GM12872 (cell line): Measurements from ENCODE around the gene ERG28.

ENCODE experiments used
- TF ChIP-seq, protein P1 (sequence below): IDR thresholded peaks from 3 replicates; pipeline ENCODE4 v1.5.1; 2011; ENCODE audit warnings: low read depth, mild to moderate bottlenecking, low read length, moderate library complexity; ENCODE audit not compliant: insufficient read depth

Gene ERG28

GRCh38 chr14:75657331-75657730, 3.3 kb downstream of the ERG28 start:
- TF ChIP-seq, protein P1, sequence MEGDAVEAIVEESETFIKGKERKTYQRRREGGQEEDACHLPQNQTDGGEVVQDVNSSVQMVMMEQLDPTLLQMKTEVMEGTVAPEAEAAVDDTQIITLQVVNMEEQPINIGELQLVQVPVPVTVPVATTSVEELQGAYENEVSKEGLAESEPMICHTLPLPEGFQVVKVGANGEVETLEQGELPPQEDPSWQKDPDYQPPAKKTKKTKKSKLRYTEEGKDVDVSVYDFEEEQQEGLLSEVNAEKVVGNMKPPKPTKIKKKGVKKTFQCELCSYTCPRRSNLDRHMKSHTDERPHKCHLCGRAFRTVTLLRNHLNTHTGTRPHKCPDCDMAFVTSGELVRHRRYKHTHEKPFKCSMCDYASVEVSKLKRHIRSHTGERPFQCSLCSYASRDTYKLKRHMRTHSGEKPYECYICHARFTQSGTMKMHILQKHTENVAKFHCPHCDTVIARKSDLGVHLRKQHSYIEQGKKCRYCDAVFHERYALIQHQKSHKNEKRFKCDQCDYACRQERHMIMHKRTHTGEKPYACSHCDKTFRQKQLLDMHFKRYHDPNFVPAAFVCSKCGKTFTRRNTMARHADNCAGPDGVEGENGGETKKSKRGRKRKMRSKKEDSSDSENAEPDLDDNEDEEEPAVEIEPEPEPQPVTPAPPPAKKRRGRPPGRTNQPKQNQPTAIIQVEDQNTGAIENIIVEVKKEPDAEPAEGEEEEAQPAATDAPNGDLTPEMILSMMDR: no peak

GRCh38 chr14:75655235-75655634, 5.4 kb downstream of the ERG28 start:
- TF ChIP-seq, protein P1: no peak

GRCh38 chr14:75654127-75654732, 6.4 kb downstream of the ERG28 start:
- TF ChIP-seq, protein P1: peak; percentile 99

DNA sequence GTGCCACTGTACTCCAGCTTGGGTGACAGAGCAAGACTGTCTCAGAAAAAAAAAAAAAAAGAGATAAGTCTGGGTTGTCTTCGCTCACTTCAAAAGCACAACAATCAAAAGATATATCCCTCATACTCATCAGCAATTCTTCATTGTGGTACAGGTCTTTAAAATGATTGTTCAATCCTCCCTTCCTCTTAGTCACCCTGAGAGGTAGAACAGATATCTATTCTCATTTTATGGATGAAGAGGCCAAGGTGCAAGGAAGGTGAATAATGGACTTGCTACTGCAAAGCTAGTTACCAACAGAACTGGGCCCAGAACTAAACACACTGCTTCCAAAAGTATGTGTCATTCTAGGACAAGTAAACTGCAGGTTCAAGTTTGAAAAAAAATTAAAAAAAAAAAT, 7.1 kb downstream of the ERG28 start:
- TF ChIP-seq, protein P1: no peak

GRCh38 chr14:75650253-75651058, 10.2 kb downstream of the ERG28 start:
- TF ChIP-seq, protein P1: no peak

GRCh38 chr14:75649773-75650172, 10.9 kb downstream of the ERG28 start:
- TF ChIP-seq, protein P1: no peak

- TF ChIP-seq, protein P1: no peak
Observed at GRCh38 chr14:75649337-75649736, 11.3 kb downstream of the ERG28 start.
